A673 (cell line): ENCODE measurements around the gene SHISAL1.

Source experiments
- CTCF ChIP-seq: fragments of 300-800, 200-600 bp; sonication (generic); conservative IDR thresholded peaks from 2 replicates; pipeline ENCODE4 v1.5.1; 2017; ENCODE audit warnings: low read depth, mild to moderate bottlenecking, antibody characterized with exemption, low read length, moderate library complexity, mixed read lengths
- EZH2 ChIP-seq: fragments of 200-600 bp; sonication (generic); IDR thresholded peaks from 2 replicates; pipeline ENCODE4 v1.6.1; 2017; ENCODE audit warnings: borderline replicate concordance, low read depth, mild to moderate bottlenecking, mixed read lengths, antibody characterized with exemption, low read length; ENCODE audit not compliant: poor library complexity, severe bottlenecking

DNA sequence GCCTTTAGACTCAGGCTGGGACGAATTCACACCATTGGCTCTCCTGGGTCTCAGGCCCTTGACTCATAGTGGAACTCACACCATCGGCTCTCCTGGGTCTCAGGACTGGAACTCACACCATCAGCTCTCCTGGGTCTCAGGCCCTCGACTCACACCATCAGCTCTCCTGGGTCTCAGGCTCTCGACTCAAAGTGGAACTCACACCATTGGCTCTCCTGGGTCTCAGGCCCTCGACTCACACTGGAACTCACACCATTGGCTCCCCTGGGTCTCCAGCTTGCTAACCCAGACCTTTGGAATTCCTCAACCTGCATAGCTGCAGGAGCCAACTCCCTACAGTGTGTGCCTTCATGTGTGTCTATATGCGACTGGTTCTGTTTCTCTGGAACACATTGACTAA is 56.7 kb downstream of the SHISAL1 start:
- TF ChIP-seq CTCF (no peak), EZH2 (no peak)
